OCI-LY1 (cell line): ENCODE data around the gene TDO2.

Experiments used
- H2AFZ ChIP-seq: fragments of 200-600 bp; sonication (generic), shearing (Covaris generic); 2 replicates; pipeline ENCODE4 v1.6.0; 2014; ENCODE audit warnings: antibody characterized with exemption, mild to moderate bottlenecking, low read length
- H3F3A ChIP-seq: fragments of 200-600 bp; sonication (generic), shearing (Covaris generic); 2 replicates; pipeline ENCODE4 v1.6.0; 2014; ENCODE audit warnings: mild to moderate bottlenecking, antibody characterized with exemption, low read length, moderate library complexity; ENCODE audit not compliant: insufficient read depth
- H3K27ac ChIP-seq: fragments of 200-600 bp; sonication (generic); 2 replicates; pipeline ENCODE4 v1.5.1; 2014; ENCODE audit warnings: low read length, mixed run types, mild to moderate bottlenecking, low read depth; ENCODE audit not compliant: poor library complexity, severe bottlenecking
- H3K27me3 ChIP-seq: fragments of 200-600 bp; sonication (generic); 2 replicates; pipeline ENCODE4 v1.6.0; 2014; ENCODE audit warnings: antibody characterized with exemption, mild to moderate bottlenecking, low read length, moderate library complexity; ENCODE audit not compliant: insufficient read depth
- H3K36me3 ChIP-seq: fragments of 200-600 bp; sonication (generic); 2 replicates; pipeline ENCODE4 v1.6.1; 2014; ENCODE audit warnings: mild to moderate bottlenecking, antibody characterized with exemption, low read length, moderate library complexity, mixed read lengths; ENCODE audit not compliant: insufficient read depth
- H3K4me1 ChIP-seq: fragments of 200-600 bp; sonication (generic); 2 replicates; pipeline ENCODE4 v1.5.1; 2014; ENCODE audit warnings: mild to moderate bottlenecking, low read length, moderate library complexity; ENCODE audit not compliant: insufficient read depth, severe bottlenecking
- H3K4me2 ChIP-seq: fragments of 200-600 bp; sonication (generic), shearing (Covaris generic); 2 replicates; pipeline ENCODE4 v1.6.1; 2014; ENCODE audit warnings: low read length
- H3K4me3 ChIP-seq: fragments of 200-600 bp; sonication (generic); 2 replicates; pipeline ENCODE4 v1.5.1; 2014; ENCODE audit warnings: low read length, low read depth, mild to moderate bottlenecking, mixed read lengths; ENCODE audit not compliant: poor library complexity, severe bottlenecking
- H3K79me2 ChIP-seq: fragments of 200-600 bp; shearing (Covaris generic); 2 replicates; pipeline ENCODE4 v1.6.1; 2016; ENCODE audit warnings: mixed run types, low read length, mixed read lengths; ENCODE audit not compliant: insufficient read depth
- H3K9ac ChIP-seq: fragments of 200-600 bp; sonication (generic), shearing (Covaris generic); 2 replicates; pipeline ENCODE4 v1.6.1; 2014; ENCODE audit warnings: mild to moderate bottlenecking, low read length, mixed read lengths
- H3K9me2 ChIP-seq: fragments of 200-600 bp; sonication (generic), shearing (Covaris generic); 2 replicates; pipeline ENCODE4 v1.6.1; 2014; ENCODE audit warnings: low read depth, mild to moderate bottlenecking, low read length, mixed read lengths
- H3K9me3 ChIP-seq: fragments of 200-600 bp; shearing (Covaris generic); 2 replicates; pipeline ENCODE4 v1.6.1; 2014; ENCODE audit warnings: low read length, mixed read lengths
- H4K20me1 ChIP-seq: fragments of 200-600 bp; sonication (generic), shearing (Covaris generic); 2 replicates; pipeline ENCODE4 v1.6.0; 2016; ENCODE audit warnings: mild to moderate bottlenecking, low read length; ENCODE audit not compliant: insufficient read depth
- CTCF ChIP-seq: fragments of 200-600 bp; sonication (generic), shearing (Covaris generic); IDR thresholded peaks from 2 replicates; pipeline ENCODE4 v1.5.1; 2017; ENCODE audit warnings: mild to moderate bottlenecking, antibody characterized with exemption, low read length, moderate library complexity, mixed read lengths
- EZH2 ChIP-seq: fragments of 200-600 bp; sonication (generic), shearing (Covaris generic); IDR thresholded peaks from 2 replicates; pipeline ENCODE4 v1.8.0; 2017; ENCODE audit warnings: borderline replicate concordance, mixed run types, mild to moderate bottlenecking, antibody characterized with exemption, low read length, moderate library complexity, mixed read lengths

The TDO2 gene

GRCh38 chr4:155866177-155866576, 37.3 kb upstream of the TDO2 start, which contains the start of gene ASIC5:
TSS of gene ASIC5 (minus strand) at chr4:155866277. CDS start at chr4:155866226, 51 bp downstream.
- Histone ChIP-seq H2AFZ (no peak within 1 kb of the TSS), H3K27ac (no peak within 1 kb of the TSS), H3K4me2 (no peak within 1 kb of the TSS), H3K27me3 (no peaks in the 10 kb centered on the region), H4K20me1 (no peaks in the 10 kb centered on the region), H3F3A (no peaks in the 10 kb centered on the region), H3K9me2 (no peaks in the 10 kb centered on the region), H3K36me3 (no peaks in the 10 kb centered on the region), H3K9me3 (no peaks in the 10 kb centered on the region), H3K4me1 (no peaks in the 10 kb centered on the region), H3K4me3 (no peak within 1 kb of the TSS), H3K9ac (no peak within 1 kb of the TSS), H3K79me2 (no peaks in the 10 kb centered on the region)
- no peak for TF ChIP-seq CTCF
- no peak for TF ChIP-seq EZH2

- Histone ChIP-seq H3K27ac (no peak overlapping the region), H3K27me3 (no peaks in the 10 kb centered on the region), H3K9me2 (no peaks in the 10 kb centered on the region), H3K9ac (no peak overlapping the region), H3K4me2 (no peak overlapping the region), H3F3A (no peaks in the 10 kb centered on the region), H2AFZ (no peak overlapping the region), H4K20me1 (no peaks in the 10 kb centered on the region), H3K79me2 (no peaks in the 10 kb centered on the region), H3K36me3 (no peaks in the 10 kb centered on the region), H3K9me3 (no peaks in the 10 kb centered on the region), H3K4me3 (no peak overlapping the region), H3K4me1 (no peaks in the 10 kb centered on the region)
- TF ChIP-seq CTCF (no peak), EZH2 (no peak)
Measured at GRCh38 chr4:155875878-155876277, 27.6 kb upstream of the TDO2 start.

GRCh38 chr4:155877971-155878370, 25.5 kb upstream of the TDO2 start:
- no peaks in the 10 kb centered on the region for H4K20me1 ChIP-seq
- H3F3A ChIP-seq = no peaks in the 10 kb centered on the region
- no peak overlapping the region for H3K4me2 ChIP-seq
- no peaks in the 10 kb centered on the region for H3K79me2 ChIP-seq
- no peaks in the 10 kb centered on the region for H3K27me3 ChIP-seq
- H3K4me1 ChIP-seq = no peaks in the 10 kb centered on the region
- no peak overlapping the region for H2AFZ ChIP-seq
- H3K9me2 ChIP-seq = no peaks in the 10 kb centered on the region
- no peak overlapping the region for H3K9ac ChIP-seq
- H3K36me3 ChIP-seq = no peaks in the 10 kb centered on the region
- TF ChIP-seq EZH2 = no peak
- no peak for TF ChIP-seq CTCF
- no peaks in the 10 kb centered on the region for H3K9me3 ChIP-seq
- H3K4me3 ChIP-seq = no peak overlapping the region
- no peak overlapping the region for H3K27ac ChIP-seq
